Neuronal stem cell (in vitro differentiated cells): Measurements from ENCODE around the gene SAXO1.

Experiments used
- DNase-seq: peaks from one replicate; pipeline ENCODE4 v3.0.0-alpha.2; 2013; ENCODE audit warnings: low spot score
- H2AFZ ChIP-seq: one replicate; pipeline ENCODE4 v1.6.1; 2013; ENCODE audit warnings: mild to moderate bottlenecking, low read length, inconsistent platforms
- H2AK5ac ChIP-seq: 2 replicates; pipeline ENCODE4 v1.6.1; 2013; ENCODE audit warnings: low read depth, mild to moderate bottlenecking, inconsistent platforms, low read length, moderate library complexity, mixed read lengths
- H2BK120ac ChIP-seq: 2 replicates; pipeline ENCODE4 v1.6.1; 2013; ENCODE audit warnings: low read depth, mild to moderate bottlenecking, inconsistent platforms, low read length, moderate library complexity, mixed read lengths
- H2BK12ac ChIP-seq: one replicate; pipeline ENCODE4 v1.6.1; 2013; ENCODE audit warnings: low read length, inconsistent platforms
- H2BK15ac ChIP-seq: 2 replicates; pipeline ENCODE4 v1.6.1; 2013; ENCODE audit warnings: mild to moderate bottlenecking, low read length, inconsistent platforms, mixed read lengths
- H2BK5ac ChIP-seq: one replicate; pipeline ENCODE4 v1.6.1; 2013; ENCODE audit warnings: inconsistent platforms, mild to moderate bottlenecking, low read length, moderate library complexity
- H3K14ac ChIP-seq: one replicate; pipeline ENCODE4 v1.6.1; 2013; ENCODE audit warnings: low read length, inconsistent platforms
- H3K18ac ChIP-seq: 2 replicates; pipeline ENCODE4 v1.6.1; 2013; ENCODE audit warnings: low read length, inconsistent platforms
- H3K23ac ChIP-seq: 2 replicates; pipeline ENCODE4 v1.6.1; 2013; ENCODE audit warnings: low read depth, mild to moderate bottlenecking, mixed read lengths, low read length, inconsistent platforms; ENCODE audit not compliant: poor library complexity
- H3K27ac ChIP-seq: replicated peaks from 3 replicates; pipeline ENCODE4 v1.5.1; 2013; ENCODE audit warnings: low read length, inconsistent platforms
- H3K27me3 ChIP-seq, 3 experiments: 2 replicates each; pipeline ENCODE4 v1.6.1; 2013; ENCODE audit warnings: low read length in 3 of 3, mild to moderate bottlenecking in 2 of 3, inconsistent platforms in 1 of 3, low read depth in 1 of 3, mixed read lengths in 1 of 3, moderate library complexity in 1 of 3; ENCODE audit not compliant: control insufficient read depth in 3 of 3, insufficient read depth in 3 of 3
- H3K36me3 ChIP-seq, 2 donors: replicated peaks in 1 of 2; 2 replicates each; pipeline ENCODE4 v1.6.1; 2013; ENCODE audit warnings: low read length in 2 of 2; ENCODE audit not compliant: control insufficient read depth in 2 of 2, insufficient read depth in 2 of 2
- H3K4ac ChIP-seq: 2 replicates; pipeline ENCODE4 v1.6.1; 2013; ENCODE audit warnings: inconsistent platforms, mild to moderate bottlenecking, low read length, moderate library complexity
- H3K4me1 ChIP-seq, 2 donors: 1 replicate in 1 of 2; 2 replicates in 1 of 2; pipeline ENCODE4 v1.6.1; 2013; ENCODE audit warnings: low read length in 2 of 2, low read depth in 1 of 2; ENCODE audit not compliant: control insufficient read depth in 2 of 2, insufficient read depth in 1 of 2
- H3K4me2 ChIP-seq: one replicate; pipeline ENCODE4 v1.6.1; 2013; ENCODE audit warnings: mild to moderate bottlenecking, low read length, inconsistent platforms; ENCODE audit not compliant: insufficient read depth, poor library complexity, severe bottlenecking
- H3K4me3 ChIP-seq, 2 donors: 2 replicates each; pipeline ENCODE4 v1.5.1; 2013; ENCODE audit warnings: low read length in 2 of 2, mild to moderate bottlenecking in 2 of 2, inconsistent platforms in 1 of 2, moderate library complexity in 1 of 2
- H3K79me1 ChIP-seq: one replicate; pipeline ENCODE4 v1.6.1; 2013; ENCODE audit warnings: low read depth, mild to moderate bottlenecking, inconsistent platforms, low read length, moderate library complexity
- H3K9ac ChIP-seq: one replicate; pipeline ENCODE4 v1.6.1; 2013; ENCODE audit warnings: mild to moderate bottlenecking, low read depth, low read length, inconsistent platforms; ENCODE audit not compliant: poor library complexity
- H3K9me3 ChIP-seq, 2 donors: replicated peaks in 1 of 2; 2 replicates each; pipeline versions ENCODE3 to v1.6.1; 2013; ENCODE audit warnings: low read length in 2 of 2, mild to moderate bottlenecking in 2 of 2, inconsistent platforms in 1 of 2, low read depth in 1 of 2, mixed read lengths in 1 of 2, moderate library complexity in 1 of 2; ENCODE audit not compliant: control insufficient read depth in 2 of 2, insufficient read depth in 1 of 2
- H4K8ac ChIP-seq: one replicate; pipeline ENCODE4 v1.6.1; 2013; ENCODE audit warnings: low read depth, mild to moderate bottlenecking, inconsistent platforms, low read length, moderate library complexity
- H4K91ac ChIP-seq: one replicate; pipeline ENCODE4 v1.6.1; 2013; ENCODE audit warnings: low read length, low read depth, mild to moderate bottlenecking, inconsistent platforms; ENCODE audit not compliant: poor library complexity
- WGBS, 2 donors: extraction: QIAGEN DNeasy Blood & Tissue Kit; methylation state at CpG; one replicate each; pipeline ENCODE4 v1.1.7; 2013; ENCODE audit warnings: missing lambda C conversion rate in 2 of 2, mixed read lengths in 1 of 2; ENCODE audit not compliant: insufficient read length in 2 of 2, insufficient replicate concordance in 1 of 2; ENCODE audit errors: extremely low coverage in 2 of 2; 5-methylcytosine and 5-hydroxymethylcytosine counted together

Gene SAXO1

GRCh38 chr9:18925880-18926279, 107.1 kb downstream of the SAXO1 start:
- no peak overlapping the region for H3K9ac ChIP-seq
- H3K27me3 ChIP-seq: no peaks in the 10 kb centered on the region
- no peak overlapping the region for H2BK120ac ChIP-seq
- H3K4ac ChIP-seq: no peak overlapping the region
- no peak overlapping the region for H3K4me3 ChIP-seq
- no peak overlapping the region for H2BK5ac ChIP-seq
- H3K4me1 ChIP-seq: peaks cover 0 to 3% of the 10 kb centered on the region in 2 donors
- no peak overlapping the region for H2AFZ ChIP-seq
- no peak overlapping the region for H2BK15ac ChIP-seq
- no peak overlapping the region for H2BK12ac ChIP-seq
- no peak overlapping the region for H4K8ac ChIP-seq
- no peaks in the 10 kb centered on the region for H3K36me3 ChIP-seq
- no peak overlapping the region for H3K14ac ChIP-seq
- H3K18ac ChIP-seq: no peak overlapping the region
- H3K27ac ChIP-seq: no peak overlapping the region
- no peak overlapping the region for H3K4me2 ChIP-seq
- H3K9me3 ChIP-seq: no peaks in the 10 kb centered on the region
- no peaks in the 10 kb centered on the region for H3K79me1 ChIP-seq
- no peak for DNase-seq
- no peak overlapping the region for H3K23ac ChIP-seq
- H2AK5ac ChIP-seq: no peak overlapping the region
- H4K91ac ChIP-seq: no peak overlapping the region

- no peak overlapping the region for H3K23ac ChIP-seq
- peaks cover 0 to 7% of the 10 kb centered on the region in 2 donors for H3K4me1 ChIP-seq
- WGBS, 2 donors: no CpG with 5 or more reads among the region's 6 CpGs
- H3K27ac ChIP-seq: no peak overlapping the region
- no peak overlapping the region for H4K91ac ChIP-seq
- H2AFZ ChIP-seq: no peak overlapping the region
- no peaks in the 10 kb centered on the region for H3K27me3 ChIP-seq
- H2BK15ac ChIP-seq: no peak overlapping the region
- no peak overlapping the region for H2BK5ac ChIP-seq
- no peak overlapping the region for H3K18ac ChIP-seq
- H3K9me3 ChIP-seq: no peaks in the 10 kb centered on the region
- no peak overlapping the region for H3K4me3 ChIP-seq
- H3K4me2 ChIP-seq: no peak overlapping the region
- H2BK12ac ChIP-seq: no peak overlapping the region
- no peaks in the 10 kb centered on the region for H3K36me3 ChIP-seq
- no peak overlapping the region for H3K9ac ChIP-seq
- no peak overlapping the region for H3K4ac ChIP-seq
- no peak overlapping the region for H4K8ac ChIP-seq
- no peaks in the 10 kb centered on the region for H3K79me1 ChIP-seq
- no peak for DNase-seq
- no peak overlapping the region for H2AK5ac ChIP-seq
- H3K14ac ChIP-seq: no peak overlapping the region
- no peak overlapping the region for H2BK120ac ChIP-seq
These were observed 109.2 kb downstream of the SAXO1 start for GRCh38 chr9:18923671-18924430.

GRCh38 chr9:18923167-18923566, 109.8 kb downstream of the SAXO1 start:
- DNase-seq: no peak
- Histone ChIP-seq H3K23ac (peak overlapping the region; percentile 82), H3K27ac (no peak overlapping the region), H4K8ac (no peak overlapping the region), H3K4me1 (peaks cover 0 to 7% of the 10 kb centered on the region in 2 donors), H3K9ac (no peak overlapping the region), H2AK5ac (no peak overlapping the region), H3K18ac (peak overlapping the region; percentile 46), H3K36me3 (no peaks in the 10 kb centered on the region), H2BK12ac (no peak overlapping the region), H3K79me1 (no peaks in the 10 kb centered on the region), H2BK5ac (no peak overlapping the region), H3K4me3 (no peak overlapping the region), H2BK15ac (no peak overlapping the region), H3K27me3 (no peaks in the 10 kb centered on the region), H2BK120ac (no peak overlapping the region), H2AFZ (no peak overlapping the region), H4K91ac (no peak overlapping the region), H3K14ac (no peak overlapping the region), H3K4me2 (no peak overlapping the region), H3K4ac (no peak overlapping the region), H3K9me3 (no peaks in the 10 kb centered on the region)
- WGBS, 2 donors: no CpG with 5 or more reads among the region's 2 CpGs

- Histone ChIP-seq H2AK5ac (no peak overlapping the region), H3K27ac (no peak overlapping the region), H3K14ac (no peak overlapping the region), H3K9ac (no peak overlapping the region), H3K27me3 (no peaks in the 10 kb centered on the region), H3K4me1 (peaks cover 0 to 7% of the 10 kb centered on the region in 2 donors), H3K18ac (no peak overlapping the region), H3K9me3 (no peaks in the 10 kb centered on the region), H2BK12ac (no peak overlapping the region), H3K4me2 (no peak overlapping the region), H2AFZ (no peak overlapping the region), H3K36me3 (no peaks in the 10 kb centered on the region), H2BK15ac (no peak overlapping the region), H4K91ac (no peak overlapping the region), H3K4me3 (no peak overlapping the region), H2BK5ac (no peak overlapping the region), H3K23ac (no peak overlapping the region), H3K79me1 (no peaks in the 10 kb centered on the region), H3K4ac (no peak overlapping the region), H2BK120ac (no peak overlapping the region), H4K8ac (no peak overlapping the region)
- DNase-seq: no peak
- WGBS, 2 donors: no CpG with 5 or more reads among the region's 8 CpGs
These were observed 110.7 kb downstream of the SAXO1 start for GRCh38 chr9:18922161-18922885.
